Endothelial cell of umbilical vein (primary cell): Measurements from ENCODE around the gene GALNT11. TPM values are rescaled to one million over a fixed set of nuclear protein-coding genes. Genes with fewer than 3 reads are reported as not detected.

Source experiments
- BruUV-seq: library from RNA; stranded (reverse); fragments of 400-500 nt; replicated peaks from 2 replicates; lab custom pipeline; 2021; lab: Mats Ljungman, UMichigan
- CTCF ChIA-PET: fragments of 300-600, 350-600 bp; sonication (Branson Sonifier 250); formaldehyde crosslinking; loops from one replicate; lab custom pipeline; 2021; ENCODE audit warnings: antibody characterized with exemption, inconsistent platforms; lab: Charles Lee
- POLR2A ChIA-PET: fragments of 300-600, 350-600 bp; sonication (Branson Sonifier 250); formaldehyde crosslinking; loops from one replicate; lab custom pipeline; 2021; ENCODE audit warnings: antibody characterized with exemption, inconsistent platforms; lab: Charles Lee
- DNase-seq: peaks from one replicate; pipeline ENCODE4 v3.0.0-alpha.2; 2011; ENCODE audit warnings: low read depth, low spot score
- FAIRE-seq: peaks from 2 replicates; lab custom pipeline; 2011; peaks lifted over from hg19 to GRCh38; lab: Jason Lieb, UNC
- H2AFZ ChIP-seq: 2 replicates; pipeline ENCODE4 v1.6.0; 2012; ENCODE audit warnings: low read depth, low read length, control low read depth, inconsistent platforms
- H3K27ac ChIP-seq: 2 replicates; pipeline ENCODE4 v1.5.1; 2011; ENCODE audit warnings: low read depth, mild to moderate bottlenecking, control low read depth, low read length, moderate library complexity; ENCODE audit not compliant: insufficient read depth
- H3K27me3 ChIP-seq, 2 experiments: 2 replicates each; pipeline versions ENCODE4 v1.6.0 to v1.6.1; 2011; ENCODE audit warnings: low read length in 2 of 2, mixed read lengths in 1 of 2; ENCODE audit not compliant: control insufficient read depth in 2 of 2, insufficient read depth in 2 of 2
- H3K36me3 ChIP-seq, 2 experiments: 2 replicates in 1 of 2; 3 replicates in 1 of 2; pipeline ENCODE4 v1.5.1; 2011; ENCODE audit warnings: low read length in 2 of 2, mild to moderate bottlenecking in 1 of 2, moderate library complexity in 1 of 2; ENCODE audit not compliant: control insufficient read depth in 2 of 2, insufficient read depth in 2 of 2; ENCODE audit errors: extremely low read depth in 1 of 2
- H3K4me1 ChIP-seq: 3 replicates; pipeline ENCODE4 v1.5.1; 2011; ENCODE audit warnings: mild to moderate bottlenecking, low read length; ENCODE audit not compliant: control insufficient read depth, insufficient read depth; ENCODE audit errors: extremely low read depth
- H3K4me2 ChIP-seq: 2 replicates; pipeline ENCODE4 v1.6.1; 2011; ENCODE audit warnings: low read length, control low read depth, mixed read lengths; ENCODE audit not compliant: insufficient read depth
- H3K4me3 ChIP-seq, 3 experiments: fragments of 200-600 bp in 1 of 3; sonication (generic), shearing (Covaris generic) in 1 of 3; replicated peaks in 1 of 3; 2 replicates each; pipeline ENCODE4 v1.5.1; 2011 to 2016; ENCODE audit warnings: control low read depth in 3 of 3, low read length in 3 of 3, mild to moderate bottlenecking in 2 of 3, inconsistent platforms in 1 of 3, low read depth in 1 of 3, moderate library complexity in 1 of 3; ENCODE audit not compliant: insufficient read depth in 1 of 3
- H3K79me2 ChIP-seq: 2 replicates; pipeline ENCODE4 v1.6.0; 2012; ENCODE audit warnings: low read length, inconsistent platforms; ENCODE audit not compliant: control insufficient read depth, insufficient read depth
- H3K9ac ChIP-seq: replicated peaks from 2 replicates; pipeline ENCODE3; 2011; ENCODE audit warnings: low read length, control low read depth; ENCODE audit not compliant: insufficient read depth; ENCODE audit errors: extremely low read depth
- H3K9me1 ChIP-seq: replicated peaks from 3 replicates; pipeline ENCODE4 v1.6.0; 2011; ENCODE audit warnings: mild to moderate bottlenecking, low read length; ENCODE audit not compliant: control insufficient read depth, insufficient read depth; ENCODE audit errors: extremely low read depth
- H3K9me3 ChIP-seq: replicated peaks from 2 replicates; pipeline ENCODE4 v1.5.1; 2012; ENCODE audit warnings: low read length, inconsistent platforms; ENCODE audit not compliant: control insufficient read depth, insufficient read depth
- H4K20me1 ChIP-seq: replicated peaks from 2 replicates; pipeline ENCODE3; 2011; ENCODE audit warnings: mild to moderate bottlenecking, low read length; ENCODE audit not compliant: control insufficient read depth, insufficient read depth; ENCODE audit errors: extremely low read depth
- CTCF ChIP-seq, 2 donors: IDR thresholded peaks; 1 replicate in 1 of 2; 2 replicates in 1 of 2; pipeline ENCODE4 v1.5.1; 2011; ENCODE audit warnings: low read length in 2 of 2, mild to moderate bottlenecking in 2 of 2, moderate library complexity in 2 of 2, control low read depth in 1 of 2, inconsistent platforms in 1 of 2, low read depth in 1 of 2; ENCODE audit not compliant: insufficient read depth in 1 of 2; ENCODE audit errors: extremely low read depth in 1 of 2
- EZH2 ChIP-seq: IDR thresholded peaks from 2 replicates; pipeline ENCODE4 v1.6.1; 2012; ENCODE audit warnings: borderline replicate concordance, low read depth, mild to moderate bottlenecking, moderate library complexity, low read length, inconsistent platforms; ENCODE audit not compliant: severe bottlenecking
- FOS ChIP-seq: IDR thresholded peaks from 2 replicates; pipeline ENCODE4 v1.6.1; 2011; ENCODE audit warnings: mild to moderate bottlenecking, low read length, moderate library complexity, borderline replicate concordance; ENCODE audit not compliant: insufficient read depth
- GATA2 ChIP-seq: IDR thresholded peaks from 2 replicates; pipeline ENCODE4 v1.7.0; 2011; ENCODE audit warnings: low read depth, mild to moderate bottlenecking, moderate library complexity, mixed read lengths, low read length; ENCODE audit not compliant: insufficient read length, insufficient read depth
- JUN ChIP-seq: IDR thresholded peaks from 2 replicates; pipeline ENCODE4 v1.6.1; 2011; ENCODE audit warnings: borderline replicate concordance, low read depth; ENCODE audit not compliant: insufficient read length, insufficient read depth
- MAX ChIP-seq: IDR thresholded peaks from 2 replicates; pipeline ENCODE4 v1.6.1; 2011; ENCODE audit not compliant: insufficient read depth, insufficient read length
- MYC ChIP-seq: IDR thresholded peaks from one replicate; pipeline ENCODE4 v1.6.1; 2011; ENCODE audit warnings: mild to moderate bottlenecking, low read depth, low read length
- POLR2A ChIP-seq: IDR thresholded peaks from 2 replicates; pipeline ENCODE4 v1.6.1; 2012; ENCODE audit warnings: low read depth, mild to moderate bottlenecking, control low read depth, low read length
- POLR2AphosphoS5 ChIP-seq: IDR thresholded peaks from 2 replicates; pipeline ENCODE4 v1.6.1; 2012; ENCODE audit warnings: low read depth, mild to moderate bottlenecking, control low read depth, low read length, moderate library complexity; ENCODE audit not compliant: insufficient read depth
- dilution Hi-C: fragments of 300-500 bp; cut with MboI; formaldehyde crosslinking; loops from one replicate; pipeline ENCODE4 v1.15.0; 2019; ENCODE audit warnings: low sequenced_read_pairs; ENCODE audit not compliant: extremely low pct_ligation_motif_present
- intact Hi-C: fragments of 100-400 bp; cut with micrococcal nuclease; formaldehyde crosslinking; loops from one replicate; pipeline ENCODE4 v1.10.0; 2022
- polyA plus RNA-seq, 4 experiments: library from polyadenylated mRNA; depleted of rRNA in 3 of 4; stranded (reverse) in 3 of 4; unstranded in 1 of 4; fragments of >200 nt; gene quantifications; 2 replicates each; pipeline versions ENCODE4 v1.2.1 to v1.2.3, GENCODE V29; 2011 to 2012; ENCODE audit warnings: missing spikeins in 1 of 4
- total RNA-seq: library from RNA; stranded (reverse); gene quantifications from 2 replicates; pipeline ENCODE4 v1.2.3, GENCODE V29; 2021

Gene GALNT11
- total and polyA plus RNA-seq, 2 donors (not counting 3 experiments of a cell fraction or from before 2014, with no cell fraction given), result 27.7 to 36.5 TPM

- Histone ChIP-seq H3K9me3 (no peaks in the 10 kb centered on the region), H3K27me3 (peaks cover 0 to 4% of the 10 kb centered on the region in 2 experiments), H3K27ac (no peak overlapping the region), H3K4me2 (no peak overlapping the region), H2AFZ (no peak overlapping the region), H3K79me2 (no peaks in the 10 kb centered on the region), H3K9ac (no peak overlapping the region), H3K4me1 (no peaks in the 10 kb centered on the region), H3K4me3 (no peak overlapping the region), H3K9me1 (no peaks in the 10 kb centered on the region), H4K20me1 (no peaks in the 10 kb centered on the region), H3K36me3 (no peaks in the 10 kb centered on the region)
- no peak for TF ChIP-seq CTCF (IDR thresholded peaks at IDR 0.05; ENCODE audit: extremely low read depth in 1 of 2, insufficient read depth in 1 of 2, low read depth in 1 of 2, low read length in 2 of 2)
- no peak for TF ChIP-seq GATA2
- no peak for TF ChIP-seq POLR2A
- no peak for TF ChIP-seq EZH2
- TF ChIP-seq MYC, result no peak
- no peak for FAIRE-seq
- intact Hi-C loops, result no loop called here
- CTCF ChIA-PET, result no interaction called here
- BruUV-seq, result no TSS peak
- dilution Hi-C loops, result no loop called here
- POLR2A ChIA-PET, result no interaction called here
- DNase-seq, result no peak
These were observed 11.5 kb upstream of the GALNT11 start for GRCh38 chr7:152013974-152014373.

GRCh38 chr7:152014722-152015121, 10.8 kb upstream of the GALNT11 start:
- H3K4me1 ChIP-seq, result no peaks in the 10 kb centered on the region
- H3K9ac ChIP-seq, result no peak overlapping the region
- TF ChIP-seq JUN (no peak), POLR2A (no peak), MYC (no peak), GATA2 (no peak), MAX (no peak), EZH2 (no peak), CTCF (IDR thresholded peaks at IDR 0.05; ENCODE audit: extremely low read depth in 1 of 2, insufficient read depth in 1 of 2, low read depth in 1 of 2, low read length in 2 of 2) (no peak), POLR2AphosphoS5 (no peak), FOS (no peak)
- no peaks in the 10 kb centered on the region for H3K79me2 ChIP-seq
- H3K9me3 ChIP-seq, result no peaks in the 10 kb centered on the region
- dilution Hi-C loops (no loop called here), intact Hi-C loops (no loop called here)
- H2AFZ ChIP-seq, result no peak overlapping the region
- no peaks in the 10 kb centered on the region for H4K20me1 ChIP-seq
- ChIA-PET CTCF (no interaction called here), POLR2A (no interaction called here)
- H3K36me3 ChIP-seq, result no peaks in the 10 kb centered on the region
- no TSS peak for BruUV-seq
- FAIRE-seq, result no peak
- no peak overlapping the region for H3K27ac ChIP-seq
- H3K4me3 ChIP-seq, result no peak overlapping the region
- peaks cover 0 to 6% of the 10 kb centered on the region in 2 experiments for H3K27me3 ChIP-seq
- H3K4me2 ChIP-seq, result no peak overlapping the region
- no peak for DNase-seq
- no peaks in the 10 kb centered on the region for H3K9me1 ChIP-seq
